PC-3 (cell line): ENCODE measurements around the gene SLC35F3. TPM values are rescaled to one million over a fixed set of nuclear protein-coding genes. Genes with fewer than 3 reads are reported as not detected.
"Not testable (repeated sequence)": the region's sequence is repeated elsewhere in the genome, so short reads cannot be mapped to it uniquely, and the experiment has no call there.

ENCODE experiments used
- ATAC-seq: fragments of 200-7000 bp; cut with Tn5 transposase; 2 replicates; pipeline ENCODE4 v1.9.1; 2020; ENCODE audit warnings: mild to moderate bottlenecking, moderate library complexity
- BruUV-seq: library from RNA; stranded (reverse); fragments of 400-500 nt; replicated peaks from 2 replicates; lab custom pipeline; 2021; lab: Mats Ljungman, UMichigan
- CTCF ChIA-PET: fragments of 300-600 bp; sonication (Branson Sonifier 250); formaldehyde crosslinking; loops from one replicate; lab custom pipeline; 2022; ENCODE audit warnings: antibody characterized with exemption; lab: Charles Lee
- POLR2A ChIA-PET: fragments of 300-600 bp; sonication (Branson Sonifier 250); formaldehyde crosslinking; loops from one replicate; lab custom pipeline; 2022; ENCODE audit warnings: antibody characterized with exemption; ENCODE audit not compliant: unreplicated experiment; lab: Charles Lee
- DNase-seq: peaks from one replicate; pipeline ENCODE4 v3.0.0-alpha.2; 2015
- H2AFZ ChIP-seq: fragments of 300-600 bp; sonication (generic); 2 replicates; pipeline ENCODE4 v1.6.0; 2016; ENCODE audit warnings: antibody characterized with exemption, low read length
- H3F3A ChIP-seq: fragments of 300-600 bp; sonication (generic); one replicate; pipeline ENCODE4 v1.6.0; 2017; ENCODE audit warnings: antibody characterized with exemption, low read length, control low read depth, mild to moderate bottlenecking; ENCODE audit not compliant: unreplicated experiment
- H3K27ac ChIP-seq: fragments of 300-600 bp; sonication (generic); 2 replicates; pipeline ENCODE4 v1.5.1; 2016; ENCODE audit warnings: mild to moderate bottlenecking, low read length
- H3K27me3 ChIP-seq: fragments of 300-600 bp; sonication (generic); 2 replicates; pipeline ENCODE4 v1.6.1; 2016; ENCODE audit warnings: low read length, mixed read lengths
- H3K36me3 ChIP-seq: fragments of 300-600 bp; sonication (generic); 2 replicates; pipeline ENCODE4 v1.6.1; 2016; ENCODE audit warnings: low read depth, mixed run types, low read length, mixed read lengths
- H3K4me1 ChIP-seq: fragments of 300-600 bp; sonication (generic); 2 replicates; pipeline ENCODE4 v1.5.1; 2016; ENCODE audit warnings: low read length; ENCODE audit not compliant: insufficient read depth
- H3K4me2 ChIP-seq: fragments of 300-600 bp; sonication (generic); 2 replicates; pipeline ENCODE4 v1.6.0; 2016; ENCODE audit warnings: low read length
- H3K4me3 ChIP-seq: fragments of 300-600 bp; sonication (generic); 2 replicates; pipeline ENCODE4 v1.5.1; 2016; ENCODE audit warnings: mild to moderate bottlenecking, low read length, mixed read lengths
- H3K79me2 ChIP-seq: fragments of 300-600 bp; sonication (generic); 2 replicates; pipeline ENCODE4 v1.6.1; 2017; ENCODE audit warnings: low read length, mixed read lengths
- H3K9ac ChIP-seq: fragments of 300-600 bp; sonication (generic); 2 replicates; pipeline ENCODE4 v1.6.0; 2016; ENCODE audit warnings: mild to moderate bottlenecking, low read length
- H3K9me2 ChIP-seq: fragments of 300-600 bp; sonication (generic); replicated peaks from 2 replicates; pipeline ENCODE4 v1.6.1; 2016; ENCODE audit warnings: mixed run types, low read length, mixed read lengths
- H3K9me3 ChIP-seq: fragments of 300-600 bp; sonication (generic); 2 replicates; pipeline ENCODE4 v1.6.1; 2016; ENCODE audit warnings: low read length, mixed read lengths
- H4K20me1 ChIP-seq: fragments of 300-600 bp; sonication (generic); 2 replicates; pipeline ENCODE4 v1.6.1; 2016; ENCODE audit warnings: low read length, mixed read lengths
- EZH2 ChIP-seq: fragments of 300-600 bp; sonication (generic); IDR thresholded peaks from one replicate; pipeline ENCODE4 v1.6.1; 2017; ENCODE audit warnings: antibody characterized with exemption, mild to moderate bottlenecking, low read length; ENCODE audit not compliant: unreplicated experiment
- EZH2phosphoT487 ChIP-seq: fragments of 300-600 bp; sonication (generic); IDR thresholded peaks from 2 replicates; pipeline ENCODE4 v1.6.1; 2018; ENCODE audit warnings: mild to moderate bottlenecking, antibody characterized with exemption, low read length, borderline replicate concordance
- intact Hi-C: fragments of 100-400 bp; cut with micrococcal nuclease; formaldehyde crosslinking; loops from 2 replicates; pipeline ENCODE4 v1.9.0; 2023
- total RNA-seq: library from RNA; depleted of rRNA; stranded (reverse); fragments of >200 nt; gene quantifications from 2 replicates; pipeline ENCODE4 v1.2.3, GENCODE V29; 2014
- TF ChIP-seq, protein P1 (sequence below): fragments of 300-600 bp; sonication (generic); conservative IDR thresholded peaks from 2 replicates; pipeline ENCODE4 v1.5.1; 2017; ENCODE audit warnings: antibody characterized with exemption, low read depth, mild to moderate bottlenecking, low read length

The SLC35F3 gene
- total RNA-seq, 1 experiment from 2014 or later: 17.7 TPM

DNA sequence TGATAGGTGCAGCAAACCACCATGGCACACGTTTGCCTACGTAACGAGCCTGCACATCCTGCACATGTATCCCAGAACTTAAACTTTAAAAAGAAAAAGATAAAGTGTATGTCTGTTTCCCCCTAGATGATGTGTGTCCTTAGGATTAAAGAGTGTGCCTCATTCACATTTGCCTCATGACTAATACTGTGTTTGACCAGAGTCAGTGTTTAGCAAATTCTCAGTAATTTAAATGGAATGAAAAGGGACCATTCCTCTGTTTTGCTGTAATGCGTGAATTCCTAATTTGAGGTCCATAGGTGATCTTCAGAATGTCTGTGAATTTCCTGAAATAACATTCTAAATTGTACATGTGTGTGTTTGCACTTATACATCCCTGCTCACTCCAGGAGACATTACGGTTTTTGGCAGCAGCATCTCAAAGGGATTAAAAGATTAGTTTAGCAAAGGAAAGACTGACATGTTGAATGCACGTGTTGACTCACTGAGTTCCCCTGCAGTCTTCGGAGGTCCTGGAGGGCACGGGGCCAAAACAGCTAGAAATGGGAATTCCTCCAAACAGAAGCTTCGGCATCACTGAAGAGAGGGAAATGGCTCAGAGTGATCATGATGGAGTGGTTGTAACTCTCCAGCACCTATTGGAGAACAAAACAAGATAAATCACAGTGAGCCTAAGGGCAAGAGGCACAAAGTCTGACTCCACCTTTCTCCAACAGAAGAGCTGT is 19.1 kb upstream of the SLC35F3 start:
- no peaks in the 10 kb centered on the region for H3K36me3 ChIP-seq
- H3K4me3 ChIP-seq: peak overlapping the region; percentile 46
- peak overlapping the region; percentile 86 for H3K27ac ChIP-seq
- H3K9ac ChIP-seq: peak overlapping the region; percentile 54
- BruUV-seq: TSS peak; percentile 35
- DNase-seq: peak; percentile 73
- TF ChIP-seq, protein P1, sequence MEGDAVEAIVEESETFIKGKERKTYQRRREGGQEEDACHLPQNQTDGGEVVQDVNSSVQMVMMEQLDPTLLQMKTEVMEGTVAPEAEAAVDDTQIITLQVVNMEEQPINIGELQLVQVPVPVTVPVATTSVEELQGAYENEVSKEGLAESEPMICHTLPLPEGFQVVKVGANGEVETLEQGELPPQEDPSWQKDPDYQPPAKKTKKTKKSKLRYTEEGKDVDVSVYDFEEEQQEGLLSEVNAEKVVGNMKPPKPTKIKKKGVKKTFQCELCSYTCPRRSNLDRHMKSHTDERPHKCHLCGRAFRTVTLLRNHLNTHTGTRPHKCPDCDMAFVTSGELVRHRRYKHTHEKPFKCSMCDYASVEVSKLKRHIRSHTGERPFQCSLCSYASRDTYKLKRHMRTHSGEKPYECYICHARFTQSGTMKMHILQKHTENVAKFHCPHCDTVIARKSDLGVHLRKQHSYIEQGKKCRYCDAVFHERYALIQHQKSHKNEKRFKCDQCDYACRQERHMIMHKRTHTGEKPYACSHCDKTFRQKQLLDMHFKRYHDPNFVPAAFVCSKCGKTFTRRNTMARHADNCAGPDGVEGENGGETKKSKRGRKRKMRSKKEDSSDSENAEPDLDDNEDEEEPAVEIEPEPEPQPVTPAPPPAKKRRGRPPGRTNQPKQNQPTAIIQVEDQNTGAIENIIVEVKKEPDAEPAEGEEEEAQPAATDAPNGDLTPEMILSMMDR: no peak
- TF ChIP-seq EZH2 (no peak), EZH2phosphoT487 (no peak)
- H4K20me1 ChIP-seq: no peaks in the 10 kb centered on the region
- POLR2A ChIA-PET: interaction anchor here (1.1 kb wide), 1 partner anchor 12 kb away, joined by 5 read pairs; no protein-coding TSS in a partner anchor
- H2AFZ ChIP-seq: peak overlapping the region; percentile 63
- H3K79me2 ChIP-seq: no peaks in the 10 kb centered on the region
- H3K4me1 ChIP-seq: peaks cover 38% of the 10 kb centered on the region
- ATAC-seq: peak; percentile 88
- intact Hi-C loops: no loop called here
- no peaks in the 10 kb centered on the region for H3K9me2 ChIP-seq
- no peaks in the 10 kb centered on the region for H3K27me3 ChIP-seq
- H3K4me2 ChIP-seq: peak overlapping the region; percentile 77
- H3K9me3 ChIP-seq: peaks cover 4% of the 10 kb centered on the region; the same call in 1 of the 2 replicates
- CTCF ChIA-PET: no interaction called here
- no peaks in the 10 kb centered on the region for H3F3A ChIP-seq

DNA sequence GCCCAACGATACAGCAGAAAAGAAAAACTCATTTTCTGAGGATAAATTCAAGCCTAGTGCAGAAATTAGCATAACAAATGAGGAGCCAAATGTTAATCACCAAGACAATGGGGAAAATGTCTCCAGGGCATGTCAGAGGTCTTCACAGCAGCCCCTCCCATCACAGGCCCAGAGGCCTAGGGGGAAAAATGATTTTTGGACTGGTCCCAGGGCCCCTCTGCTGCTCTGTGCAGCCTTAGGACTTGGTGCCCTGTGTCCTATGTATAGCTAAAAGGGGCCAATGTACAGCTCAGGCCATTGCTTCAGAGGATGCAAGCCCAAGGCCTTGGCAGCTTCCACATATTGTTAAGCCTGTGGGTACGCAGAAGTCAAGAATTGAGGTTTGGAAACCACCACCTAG is 13.3 kb upstream of the SLC35F3 start:
- H3K79me2 ChIP-seq, H3K4me1 ChIP-seq, ATAC-seq, H3F3A ChIP-seq, H3K27ac ChIP-seq, DNase-seq, H3K27me3 ChIP-seq, H2AFZ ChIP-seq, POLR2A ChIA-PET, H3K9me2 ChIP-seq, H3K4me2 ChIP-seq, CTCF ChIA-PET, H3K4me3 ChIP-seq, H4K20me1 ChIP-seq, H3K9ac ChIP-seq, BruUV-seq, H3K36me3 ChIP-seq, intact Hi-C loops: not testable (repeated sequence)
- peaks cover 12% of the 10 kb centered on the region; the same call in 1 of the 2 replicates for H3K9me3 ChIP-seq

DNA sequence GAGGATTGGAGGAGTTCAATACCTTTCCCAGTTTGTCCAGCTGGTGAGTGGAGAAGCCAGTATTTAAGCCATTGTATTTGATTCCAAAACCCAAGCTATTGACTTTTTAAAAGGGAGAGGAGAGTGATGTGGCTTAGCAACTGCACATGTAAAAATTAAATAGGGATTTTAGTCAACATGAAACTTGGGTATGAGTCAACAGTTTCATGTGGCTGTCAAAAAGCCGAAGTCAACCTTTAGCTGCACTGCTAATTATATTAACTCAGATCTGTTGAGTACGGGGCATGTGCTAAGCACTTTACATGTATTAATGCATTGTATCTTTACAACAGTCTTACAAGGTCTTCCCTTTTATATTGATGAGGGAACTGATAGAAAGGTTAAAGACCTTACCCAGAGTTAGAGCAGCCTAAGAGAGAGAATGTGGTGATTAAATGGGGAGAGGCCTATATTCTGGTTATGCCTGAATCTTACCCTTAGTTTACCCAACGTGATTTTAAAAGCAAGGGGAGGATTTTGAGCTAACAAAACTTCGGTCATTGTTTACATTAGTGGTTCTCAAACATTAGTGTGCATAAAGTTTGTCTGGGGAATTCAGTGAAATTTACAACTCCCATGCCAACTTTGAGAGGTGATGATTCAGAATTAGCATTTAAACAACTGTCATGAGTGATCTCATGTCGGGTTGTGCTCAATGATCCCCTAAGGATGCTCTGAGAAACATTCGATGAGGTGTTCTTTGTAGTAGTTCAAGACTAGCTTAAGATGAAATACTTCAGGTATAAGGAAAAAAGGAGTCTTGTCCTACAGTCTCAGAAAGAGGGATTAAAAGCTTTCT is 6.9 kb upstream of the SLC35F3 start:
- Histone ChIP-seq H3K36me3 (no peaks in the 10 kb centered on the region), H4K20me1 (no peaks in the 10 kb centered on the region), H3K4me1 (peaks cover 25% of the 10 kb centered on the region), H2AFZ (peak overlapping the region; percentile 20), H3K9ac (peak overlapping the region; percentile 55), H3F3A (peaks cover 12% of the 10 kb centered on the region), H3K4me3 (peak overlapping the region; percentile 0; the same call in 1 of the 2 replicates), H3K79me2 (no peaks in the 10 kb centered on the region), H3K27ac (peak overlapping the region; percentile 91), H3K9me2 (no peaks in the 10 kb centered on the region), H3K4me2 (peak overlapping the region; percentile 67), H3K9me3 (no peaks in the 10 kb centered on the region), H3K27me3 (no peaks in the 10 kb centered on the region)
- peak; percentile 94 for DNase-seq
- TF ChIP-seq, protein P1: no peak
- TF ChIP-seq EZH2: no peak
- TF ChIP-seq EZH2phosphoT487: no peak
- BruUV-seq: no TSS peak
- ChIA-PET POLR2A (interaction anchor here (0.6 to 0.9 kb wide), 4 partner anchors 12 to 284 kb away, joined by 4 to 6 read pairs (median 4); partner anchors contain the start of gene KCNK1), CTCF (interaction anchor here (0.6 to 1.3 kb wide), 3 partner anchors 9 to 454 kb away, joined by 6 to 7 read pairs (median 6); no protein-coding TSS in a partner anchor)
- intact Hi-C loops: loop anchor here (2.0 to 5.0 kb wide), 2 partner anchors 107 to 285 kb away; partner anchors contain the start of gene KCNK1
- ATAC-seq: peak; percentile 93
